NCI-H2107 treated with DMSO at 0.1 percent for 48 hours (cell line): ENCODE results near the gene NDUFV2.
A peak's percentile ranks its signal among the peaks of the same experiment; 100 is the strongest.

Experiments
- DNase-seq: peaks from one replicate; lab custom pipeline; 2025; ENCODE audit not compliant: unreplicated experiment; lab: John Stamatoyannopoulos, UW

NDUFV2 gene

GRCh38 chr18:9102508-9103375 lies at the start of gene NDUFV2:
NDUFV2 (plus strand) TSS chr18:9102699; CDS start chr18:9102744, 45 bp downstream.
- peak; percentile 38 for DNase-seq

- no peak for DNase-seq
Observed at GRCh38 chr18:9053814-9054213, 48.7 kb upstream of the NDUFV2 start.

- DNase-seq = no peak
Observed at GRCh38 chr18:9055185-9055584, 47.3 kb upstream of the NDUFV2 start.

- DNase-seq = no peak
Observed at GRCh38 chr18:9055626-9056025, 46.9 kb upstream of the NDUFV2 start.

GRCh38 chr18:9057646-9058045 lies 44.9 kb upstream of the NDUFV2 start:
- DNase-seq = no peak

- DNase-seq = no peak
Observed at GRCh38 chr18:9058406-9058805, 44.1 kb upstream of the NDUFV2 start.

GRCh38 chr18:9062418-9062751 lies 40.1 kb upstream of the NDUFV2 start:
- no peak for DNase-seq

- no peak for DNase-seq
Observed at GRCh38 chr18:9065864-9066263, 36.6 kb upstream of the NDUFV2 start.

GRCh38 chr18:9066358-9066757 lies 36.1 kb upstream of the NDUFV2 start:
- DNase-seq = no peak

- no peak for DNase-seq
Observed at GRCh38 chr18:9066817-9067306, 35.6 kb upstream of the NDUFV2 start.

- no peak for DNase-seq
Observed at GRCh38 chr18:9067823-9068222, 34.7 kb upstream of the NDUFV2 start.

GRCh38 chr18:9068346-9068745 lies 34.2 kb upstream of the NDUFV2 start:
- DNase-seq = no peak

GRCh38 chr18:9069601-9070000 lies 32.9 kb upstream of the NDUFV2 start:
- no peak for DNase-seq

GRCh38 chr18:9070212-9070611 lies 32.3 kb upstream of the NDUFV2 start:
- no peak for DNase-seq

GRCh38 chr18:9079818-9080528 lies 22.5 kb upstream of the NDUFV2 start:
- DNase-seq = no peak

GRCh38 chr18:9081940-9082339 lies 20.6 kb upstream of the NDUFV2 start:
- no peak for DNase-seq

- no peak for DNase-seq
Observed at GRCh38 chr18:9082711-9083510, 19.6 kb upstream of the NDUFV2 start.

GRCh38 chr18:9086015-9086414 lies 16.5 kb upstream of the NDUFV2 start:
- no peak for DNase-seq

GRCh38 chr18:9086624-9087023 lies 15.9 kb upstream of the NDUFV2 start:
- DNase-seq = no peak

- no peak for DNase-seq
Observed at GRCh38 chr18:9087144-9087543, 15.4 kb upstream of the NDUFV2 start.

- no peak for DNase-seq
Observed at GRCh38 chr18:9088252-9088651, 14.2 kb upstream of the NDUFV2 start.
